ENCODE results near the gene CBFA2T3. TPM values are rescaled to one million over a fixed set of nuclear protein-coding genes. Genes with fewer than 3 reads are reported as not detected.

The CBFA2T3 gene
- total RNA-seq, 1 experiment from 2014 or later: 2.9 TPM

- H3K27me3 Mint-ChIP-seq (ENCODE audit: low read depth): peaks cover 15% of the 10 kb centered on the region
- Histone ChIP-seq H2BK120ac (ENCODE audit: low read depth, low read length, poor library complexity, severe bottlenecking) (no peak overlapping the region), H4K5ac (ENCODE audit: insufficient read length, low read depth, low read length) (no peak overlapping the region), H4K91ac (ENCODE audit: insufficient read length, low read depth, low read length) (no peak overlapping the region), H3T11ph (ENCODE audit: low read length) (no peak overlapping the region), H2AK5ac (ENCODE audit: insufficient read length, low read length) (no peak overlapping the region), H2BK5ac (ENCODE audit: insufficient read length, low read length) (no peak overlapping the region), H3K27ac (ENCODE audit: insufficient read length, low read depth, low read length) (no peak overlapping the region), H3K79me1 (ENCODE audit: insufficient read depth, low read depth, low read length, poor library complexity, severe bottlenecking) (no peaks in the 10 kb centered on the region), H2BK15ac (ENCODE audit: low read depth, low read length) (no peak overlapping the region), H2BK12ac (ENCODE audit: insufficient read length, low read depth, low read length) (no peak overlapping the region), H3K4me2 (ENCODE audit: insufficient read depth, insufficient read length, low read length) (no peak overlapping the region), H3K9me3 (ENCODE audit: control insufficient read depth, low read depth, low read length) (no peaks in the 10 kb centered on the region), H3K9ac (ENCODE audit: extremely low read depth, insufficient read length, low read length) (no peak overlapping the region), H3K79me2 (ENCODE audit: insufficient read depth, low read length) (no peaks in the 10 kb centered on the region), H2BK20ac (ENCODE audit: low read depth, low read length, poor library complexity, severe bottlenecking) (no peak overlapping the region), H4K20me1 (ENCODE audit: control insufficient read depth, insufficient read depth, insufficient read length) (no peaks in the 10 kb centered on the region), H3K23ac (ENCODE audit: insufficient read length, low read depth, low read length) (no peak overlapping the region), H3K23me2 (ENCODE audit: insufficient read length, low read depth, low read length, poor library complexity, severe bottlenecking) (no peaks in the 10 kb centered on the region), H2AFZ (ENCODE audit: low read length) (no peak overlapping the region), H3K27me3 (ENCODE audit: insufficient read depth, low read length) (no peaks in the 10 kb centered on the region), H3K56ac (ENCODE audit: insufficient read length, low read depth, low read length) (no peak overlapping the region), H3K14ac (ENCODE audit: insufficient read depth, low read length) (no peak overlapping the region; the same call in 1 of the 2 replicates), H3K4me1 (ENCODE audit: insufficient read depth, low read length) (no peaks in the 10 kb centered on the region; the same call in 1 of the 2 replicates), H3K18ac (ENCODE audit: insufficient read length, low read depth, low read length) (no peak overlapping the region), H3K4ac (ENCODE audit: low read depth, low read length) (no peak overlapping the region), H4K8ac (replicated peaks; ENCODE audit: insufficient read length, low read depth, low read length) (no peak overlapping the region)
- no peak for TF ChIP-seq CTCF (conservative IDR thresholded peaks at IDR 0.05)
- no peaks in the 10 kb centered on the region for H3K36me3 Mint-ChIP-seq (ENCODE audit: insufficient read depth in 1 of 3, low read depth in 3 of 3)
- no peak overlapping the region for H3K27ac Mint-ChIP-seq
- WGBS (ENCODE audit: extremely low coverage, insufficient read length, low lambda C conversion rate): no CpG with 5 or more reads among the region's 11 CpGs
- peaks cover 3 to 10% of the 10 kb centered on the region in 2 experiments for H3K4me1 Mint-ChIP-seq
- no peak overlapping the region for H3K4me3 Mint-ChIP-seq
- no peaks in the 10 kb centered on the region for H3K9me3 Mint-ChIP-seq
- no peak for DNase-seq
Observed at GRCh38 chr16:88951989-88952388, 25.0 kb downstream of the CBFA2T3 start.

Data from H9 (cell line).